GM12873 (cell line): ENCODE results near the gene NLGN1.

Experiments used
- CTCF ChIP-seq: IDR thresholded peaks from 2 replicates; pipeline ENCODE4 v1.5.1; 2012; ENCODE audit warnings: low read depth, mild to moderate bottlenecking, moderate library complexity, low read length, control low read depth; ENCODE audit not compliant: insufficient read depth; ENCODE audit errors: missing control alignments

The NLGN1 gene

GRCh38 chr3:173958805-173959204 lies 561.3 kb downstream of the NLGN1 start:
- no peak for TF ChIP-seq CTCF

DNA sequence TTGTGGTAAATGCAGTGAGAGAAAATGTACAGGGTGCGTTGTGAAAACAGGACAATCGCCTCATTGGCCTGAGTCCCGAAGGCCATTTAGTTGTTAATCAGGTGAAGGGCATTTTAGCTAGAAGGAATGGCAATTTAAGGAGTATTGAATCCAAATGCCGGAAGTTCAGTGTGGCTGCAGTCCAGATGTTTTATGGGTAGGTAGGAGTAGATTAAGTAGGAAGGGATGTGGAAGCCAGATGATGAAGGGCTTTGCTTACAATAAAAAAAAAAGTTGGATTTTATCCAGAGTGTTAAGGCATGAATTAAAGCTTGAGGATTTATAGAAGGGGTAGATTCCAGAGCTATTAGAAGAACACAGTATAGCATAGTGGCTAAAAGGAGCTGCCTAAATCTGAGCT lies 572.7 kb downstream of the NLGN1 start:
- TF ChIP-seq CTCF: no peak

- no peak for TF ChIP-seq CTCF
These were observed 578.7 kb downstream of the NLGN1 start for GRCh38 chr3:173976281-173976680.

- no peak for TF ChIP-seq CTCF
These were observed 580.2 kb downstream of the NLGN1 start for GRCh38 chr3:173977747-173978146.

GRCh38 chr3:173983343-173983742 lies 585.8 kb downstream of the NLGN1 start:
- TF ChIP-seq CTCF: no peak

DNA sequence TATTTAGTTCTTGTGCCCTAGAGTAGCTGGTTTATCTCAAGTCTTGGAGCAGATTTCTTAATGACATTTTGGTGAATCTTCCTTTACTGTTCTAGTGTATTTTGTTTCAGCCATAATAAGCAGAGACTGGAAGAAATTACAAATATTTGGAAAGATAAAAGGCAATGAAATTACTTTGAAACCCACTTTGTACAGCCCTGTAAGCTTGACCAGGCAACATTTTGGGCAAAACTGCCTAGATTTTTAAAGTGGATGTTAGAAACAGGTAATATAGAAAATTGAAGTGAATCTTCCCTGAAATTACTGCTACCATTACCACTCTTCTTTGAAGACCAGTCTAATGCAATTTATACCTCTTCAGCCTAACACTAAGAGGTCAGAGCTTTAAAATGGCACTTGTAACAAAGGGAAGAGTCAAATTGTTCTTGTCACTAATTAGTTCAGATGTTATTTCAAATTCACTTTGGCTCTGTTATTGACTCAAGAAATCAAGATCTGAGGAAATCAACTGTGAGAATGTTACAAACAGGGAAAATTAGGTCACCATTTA lies 589.4 kb downstream of the NLGN1 start:
- no peak for TF ChIP-seq CTCF

DNA sequence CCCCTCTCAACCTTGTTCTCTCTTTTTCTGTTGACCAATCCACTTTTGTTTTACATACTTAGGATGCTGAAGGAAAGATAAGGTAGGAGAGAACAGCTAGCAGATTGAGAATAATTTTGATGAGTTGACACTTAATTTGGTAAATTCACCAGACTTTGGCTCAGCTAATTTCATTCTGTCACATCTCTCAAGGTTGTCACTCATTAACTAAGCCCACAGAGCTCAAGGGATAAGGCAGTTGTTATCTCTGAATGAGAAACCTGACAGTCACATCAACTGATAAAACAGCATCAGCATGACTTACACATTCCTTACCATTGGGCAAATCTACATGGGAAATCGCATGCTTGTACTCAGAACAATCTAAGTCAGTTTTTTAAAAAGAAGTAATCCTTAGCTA lies 591.4 kb downstream of the NLGN1 start:
- no peak for TF ChIP-seq CTCF
